Body of pancreas (tissue), 4 donors: Measurements from ENCODE around the gene ZBED1.

Experiments used
- POLR2A ChIP-seq, 3 donors: fragments of 450-650 bp; IDR thresholded peaks; one replicate each; pipeline ENCODE4 v1.6.1; 2016; ENCODE audit warnings: antibody characterized with exemption in 3 of 3, mild to moderate bottlenecking in 2 of 3
- TF ChIP-seq, protein P1 (sequence below), 7 experiments: fragments of 450-650 bp in 4 of 7; fragments of 200-600 bp in 3 of 7; sonication (generic) in 3 of 7; IDR thresholded peaks; one replicate each; pipeline ENCODE4 v1.5.1; 2016 to 2019; ENCODE audit warnings: antibody characterized with exemption in 7 of 7

DNA sequence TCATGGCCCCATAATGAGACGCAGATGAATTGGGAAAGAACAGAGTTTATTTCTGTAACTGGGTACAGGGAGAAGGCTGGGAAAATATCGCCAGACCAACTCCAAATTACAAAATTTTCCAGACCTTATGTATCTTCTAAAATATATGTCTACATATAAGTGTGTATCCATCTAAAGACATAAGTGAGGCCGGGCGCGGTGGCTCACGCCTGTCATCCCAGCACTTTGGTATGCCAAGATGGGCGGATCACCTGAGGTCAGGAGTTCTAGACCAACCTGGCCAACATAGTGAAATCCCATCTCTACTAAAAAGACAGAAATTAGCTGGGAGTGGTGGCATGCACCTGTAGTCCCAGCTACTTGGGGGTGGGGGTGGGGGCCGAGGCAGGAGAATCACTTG, 11.7 kb upstream of the ZBED1 start:
- no peak for TF ChIP-seq POLR2A (IDR thresholded peaks at IDR 0.05)
- TF ChIP-seq, protein P1, sequence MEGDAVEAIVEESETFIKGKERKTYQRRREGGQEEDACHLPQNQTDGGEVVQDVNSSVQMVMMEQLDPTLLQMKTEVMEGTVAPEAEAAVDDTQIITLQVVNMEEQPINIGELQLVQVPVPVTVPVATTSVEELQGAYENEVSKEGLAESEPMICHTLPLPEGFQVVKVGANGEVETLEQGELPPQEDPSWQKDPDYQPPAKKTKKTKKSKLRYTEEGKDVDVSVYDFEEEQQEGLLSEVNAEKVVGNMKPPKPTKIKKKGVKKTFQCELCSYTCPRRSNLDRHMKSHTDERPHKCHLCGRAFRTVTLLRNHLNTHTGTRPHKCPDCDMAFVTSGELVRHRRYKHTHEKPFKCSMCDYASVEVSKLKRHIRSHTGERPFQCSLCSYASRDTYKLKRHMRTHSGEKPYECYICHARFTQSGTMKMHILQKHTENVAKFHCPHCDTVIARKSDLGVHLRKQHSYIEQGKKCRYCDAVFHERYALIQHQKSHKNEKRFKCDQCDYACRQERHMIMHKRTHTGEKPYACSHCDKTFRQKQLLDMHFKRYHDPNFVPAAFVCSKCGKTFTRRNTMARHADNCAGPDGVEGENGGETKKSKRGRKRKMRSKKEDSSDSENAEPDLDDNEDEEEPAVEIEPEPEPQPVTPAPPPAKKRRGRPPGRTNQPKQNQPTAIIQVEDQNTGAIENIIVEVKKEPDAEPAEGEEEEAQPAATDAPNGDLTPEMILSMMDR (IDR thresholded peaks at IDR 0.05): no peak
